Suprapubic skin (tissue), 4 donors: ENCODE measurements around the gene RAB37. TPM values are rescaled to one million over a fixed set of nuclear protein-coding genes. Genes with fewer than 3 reads are reported as not detected.

Experiments used
- DNase-seq, 2 donors: peaks; one replicate each; pipeline ENCODE4 v3.0.0-alpha.2; 2019; ENCODE audit warnings: low spot score in 2 of 2
- H3K27ac ChIP-seq: fragments of 200-600 bp; sonication (generic); one replicate; pipeline ENCODE4 v1.5.1; 2019
- H3K27me3 ChIP-seq: fragments of 200-600 bp; sonication (generic); one replicate; pipeline ENCODE4 v1.5.1; 2019
- H3K36me3 ChIP-seq: fragments of 200-600 bp; sonication (generic); one replicate; pipeline ENCODE4 v1.5.1; 2019
- H3K4me1 ChIP-seq: fragments of 200-600 bp; sonication (generic); one replicate; pipeline ENCODE4 v1.5.1; 2019
- H3K4me3 ChIP-seq: fragments of 200-600 bp; sonication (generic); one replicate; pipeline ENCODE4 v1.5.1; 2019; ENCODE audit warnings: mild to moderate bottlenecking
- H3K9me3 ChIP-seq: fragments of 200-600 bp; sonication (generic); one replicate; pipeline ENCODE4 v1.5.1; 2019
- EP300 ChIP-seq: sonication (generic); formaldehyde crosslinking; IDR thresholded peaks from one replicate; pipeline ENCODE4 v1.6.1; 2017; ENCODE audit warnings: antibody characterized with exemption
- POLR2A ChIP-seq, 2 donors: fragments of 450-650 bp; IDR thresholded peaks; one replicate each; pipeline ENCODE4 v1.6.1; 2017; ENCODE audit warnings: antibody characterized with exemption in 2 of 2, mild to moderate bottlenecking in 2 of 2, moderate library complexity in 2 of 2
- POLR2AphosphoS5 ChIP-seq, 3 donors: sonication (generic); formaldehyde crosslinking; IDR thresholded peaks; one replicate each; pipeline ENCODE4 v1.6.1; 2017; ENCODE audit warnings: antibody characterized with exemption in 3 of 3
- WGBS: methylation state at CpG from one replicate; pipeline ENCODE4 v1.1.5; 2018; 5-methylcytosine and 5-hydroxymethylcytosine counted together
- total RNA-seq, 4 donors: library from RNA; depleted of rRNA; stranded (reverse); fragments of >200 nt; gene quantifications; one replicate each; pipeline ENCODE4 v1.1.0, GENCODE V29; 2016
- TF ChIP-seq, protein P1 (sequence below), 2 donors: fragments of 200-600 bp in 1 of 2; fragments of 450-650 bp in 1 of 2; sonication (generic) in 1 of 2; IDR thresholded peaks; one replicate each; pipeline ENCODE4 v1.5.1; 2016 to 2019; ENCODE audit warnings: antibody characterized with exemption in 2 of 2, mild to moderate bottlenecking in 1 of 2, moderate library complexity in 1 of 2

The RAB37 gene
- total RNA-seq, 4 donors from 2014 or later = 0.32 to 0.38 TPM; not detected in 2

DNA sequence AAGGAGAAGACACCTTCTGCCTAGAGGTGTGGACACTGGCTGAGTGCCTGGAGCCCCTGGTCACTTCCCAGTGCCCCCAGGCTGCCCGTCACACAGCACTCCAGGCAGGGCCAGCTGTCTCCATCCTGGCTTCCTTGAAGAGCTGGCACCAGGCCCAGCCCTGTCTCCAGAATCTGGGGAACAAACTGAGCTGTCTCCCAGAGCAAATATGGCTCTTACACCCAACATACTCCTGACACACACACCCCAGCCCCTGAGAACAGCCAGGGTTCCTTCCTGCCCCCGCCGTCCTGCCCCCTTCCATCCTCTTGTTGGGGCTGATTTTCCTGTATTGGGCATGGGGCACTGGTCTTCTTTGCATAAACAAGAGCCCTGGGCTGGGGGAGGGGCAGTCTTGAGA is 20.4 kb downstream of the RAB37 start:
- Histone ChIP-seq H3K27ac (peak overlapping the region; percentile 78), H3K4me3 (peak overlapping the region; percentile 28), H3K4me1 (peaks cover 72% of the 10 kb centered on the region), H3K36me3 (peaks cover 2% of the 10 kb centered on the region), H3K27me3 (no peaks in the 10 kb centered on the region), H3K9me3 (no peaks in the 10 kb centered on the region)
- DNase-seq = no peak
- 83% methylated on average over 2 of the region's 3 CpGs for WGBS
- no peak for TF ChIP-seq POLR2A (IDR thresholded peaks at IDR 0.05)
- TF ChIP-seq, protein P1, sequence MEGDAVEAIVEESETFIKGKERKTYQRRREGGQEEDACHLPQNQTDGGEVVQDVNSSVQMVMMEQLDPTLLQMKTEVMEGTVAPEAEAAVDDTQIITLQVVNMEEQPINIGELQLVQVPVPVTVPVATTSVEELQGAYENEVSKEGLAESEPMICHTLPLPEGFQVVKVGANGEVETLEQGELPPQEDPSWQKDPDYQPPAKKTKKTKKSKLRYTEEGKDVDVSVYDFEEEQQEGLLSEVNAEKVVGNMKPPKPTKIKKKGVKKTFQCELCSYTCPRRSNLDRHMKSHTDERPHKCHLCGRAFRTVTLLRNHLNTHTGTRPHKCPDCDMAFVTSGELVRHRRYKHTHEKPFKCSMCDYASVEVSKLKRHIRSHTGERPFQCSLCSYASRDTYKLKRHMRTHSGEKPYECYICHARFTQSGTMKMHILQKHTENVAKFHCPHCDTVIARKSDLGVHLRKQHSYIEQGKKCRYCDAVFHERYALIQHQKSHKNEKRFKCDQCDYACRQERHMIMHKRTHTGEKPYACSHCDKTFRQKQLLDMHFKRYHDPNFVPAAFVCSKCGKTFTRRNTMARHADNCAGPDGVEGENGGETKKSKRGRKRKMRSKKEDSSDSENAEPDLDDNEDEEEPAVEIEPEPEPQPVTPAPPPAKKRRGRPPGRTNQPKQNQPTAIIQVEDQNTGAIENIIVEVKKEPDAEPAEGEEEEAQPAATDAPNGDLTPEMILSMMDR (IDR thresholded peaks at IDR 0.05) = no peak
- TF ChIP-seq POLR2AphosphoS5 (IDR thresholded peaks at IDR 0.05) = no peak
- TF ChIP-seq EP300 = no peak

DNA sequence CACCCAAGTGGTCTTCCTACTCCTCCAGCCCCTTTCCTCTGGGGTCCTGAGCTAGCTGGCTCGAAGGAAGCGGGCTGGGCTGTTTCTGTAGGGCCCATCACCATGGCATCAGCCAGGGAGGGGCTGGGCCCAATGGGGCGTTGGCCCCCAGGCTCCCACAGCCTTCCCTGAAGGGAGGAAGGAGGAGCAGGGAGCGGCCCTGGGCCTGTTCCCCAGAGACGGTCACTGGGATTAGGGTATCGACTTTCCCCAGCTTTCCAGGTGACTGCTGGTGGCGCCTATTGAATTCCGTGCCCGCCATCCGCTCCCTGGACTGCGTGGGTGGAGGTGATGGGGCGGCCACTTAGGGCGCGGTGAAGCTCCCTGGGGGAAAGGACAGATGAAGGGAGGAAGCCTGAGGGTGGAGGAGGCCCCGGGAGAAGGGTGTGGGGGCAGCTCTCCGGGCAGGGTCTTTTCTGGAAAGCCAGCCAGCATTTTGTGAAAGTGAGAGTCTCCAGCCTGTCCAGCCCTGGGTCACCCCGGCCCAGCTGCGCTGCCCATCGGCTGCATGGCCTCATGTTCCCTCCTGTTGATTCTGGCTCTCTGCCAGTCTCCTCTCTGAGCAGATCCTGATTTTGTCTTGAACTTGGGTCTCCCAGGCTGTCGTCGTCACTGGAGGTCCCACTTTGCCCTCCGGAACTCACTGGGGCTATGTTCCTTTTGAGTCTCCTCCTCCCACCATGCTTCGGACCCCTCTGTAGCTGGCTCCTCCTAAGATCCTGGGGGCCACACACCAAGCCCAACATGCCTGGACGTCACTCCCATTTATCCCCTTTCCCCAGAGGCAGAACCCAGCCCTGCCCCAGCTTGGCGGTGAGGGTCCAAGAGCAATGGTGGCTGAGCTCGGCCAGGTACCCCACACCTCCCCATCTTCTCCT is 21.1 kb downstream of the RAB37 start:
- no peaks in the 10 kb centered on the region for H3K27me3 ChIP-seq
- peak overlapping the region; percentile 78 for H3K27ac ChIP-seq
- peaks cover 69% of the 10 kb centered on the region for H3K4me1 ChIP-seq
- WGBS = 26% methylated on average over 16 of the region's 26 CpGs
- no peak for DNase-seq
- peak overlapping the region; percentile 28 for H3K4me3 ChIP-seq
- H3K36me3 ChIP-seq = peaks cover 2% of the 10 kb centered on the region
- H3K9me3 ChIP-seq = no peaks in the 10 kb centered on the region
- TF ChIP-seq, protein P1 (IDR thresholded peaks at IDR 0.05) = no peak
- TF ChIP-seq EP300 (no peak), POLR2A (IDR thresholded peaks at IDR 0.05) (no peak), POLR2AphosphoS5 (IDR thresholded peaks at IDR 0.05) (no peak)

DNA sequence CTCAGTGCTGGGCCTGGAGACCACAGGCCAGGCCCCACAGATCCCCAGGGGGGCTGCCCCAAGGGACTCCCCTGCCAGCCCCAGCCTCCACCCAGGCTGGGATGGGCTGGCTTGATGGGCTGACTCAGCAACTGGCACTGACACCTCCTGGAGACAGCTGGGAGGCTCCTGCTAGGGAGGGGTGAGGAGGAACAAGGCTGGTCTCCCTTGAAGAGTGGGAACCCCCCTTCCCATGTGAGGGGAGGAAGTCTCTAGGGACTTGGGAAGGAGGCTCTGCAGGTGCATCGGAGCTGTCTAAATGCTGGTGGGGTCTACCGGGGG is 21.8 kb downstream of the RAB37 start:
- DNase-seq = no peak
- H3K4me3 ChIP-seq = peak overlapping the region; percentile 28
- no peaks in the 10 kb centered on the region for H3K9me3 ChIP-seq
- no peak for TF ChIP-seq POLR2A (IDR thresholded peaks at IDR 0.05)
- TF ChIP-seq EP300 = no peak
- no peak for TF ChIP-seq POLR2AphosphoS5 (IDR thresholded peaks at IDR 0.05)
- TF ChIP-seq, protein P1 (IDR thresholded peaks at IDR 0.05) = no peak
- H3K36me3 ChIP-seq = peaks cover 5% of the 10 kb centered on the region
- H3K27ac ChIP-seq = peak overlapping the region; percentile 78
- peaks cover 72% of the 10 kb centered on the region for H3K4me1 ChIP-seq
- no peaks in the 10 kb centered on the region for H3K27me3 ChIP-seq
- no CpG with 5 or more reads among the region's 2 CpGs for WGBS

DNA sequence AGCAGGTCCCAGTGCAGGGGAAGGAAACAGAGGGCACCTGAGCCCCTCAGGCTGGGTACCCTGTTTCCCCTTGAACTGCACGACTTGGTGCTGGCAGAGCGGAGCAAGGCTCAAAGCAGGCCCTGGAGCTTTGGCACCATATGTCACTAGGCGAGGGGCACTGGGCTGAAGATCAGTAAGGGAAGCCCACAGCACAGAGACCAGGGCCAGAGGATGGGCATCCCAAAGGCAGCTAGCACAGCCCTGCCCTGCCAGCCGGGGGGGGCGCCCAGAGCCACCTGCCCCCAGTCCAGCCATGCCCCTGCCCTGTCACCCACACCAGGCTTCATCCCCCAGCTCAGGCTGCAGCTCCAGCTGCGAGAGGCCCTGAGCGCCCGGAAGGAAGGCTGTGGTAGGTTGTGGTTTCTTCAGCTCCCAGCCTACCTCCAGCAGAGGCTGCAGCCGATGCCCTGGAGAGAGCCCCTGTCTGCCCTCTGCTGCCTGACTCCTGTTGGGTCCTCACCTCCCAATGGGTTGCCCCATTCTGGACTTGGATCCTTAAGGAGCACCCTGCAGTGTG is 22.3 kb downstream of the RAB37 start:
- Histone ChIP-seq H3K4me1 (peaks cover 75% of the 10 kb centered on the region), H3K9me3 (no peaks in the 10 kb centered on the region), H3K4me3 (peak overlapping the region; percentile 28), H3K27ac (peak overlapping the region; percentile 78), H3K27me3 (no peaks in the 10 kb centered on the region), H3K36me3 (peaks cover 5% of the 10 kb centered on the region)
- TF ChIP-seq, protein P1 (IDR thresholded peaks at IDR 0.05) = no peak
- TF ChIP-seq POLR2A (IDR thresholded peaks at IDR 0.05) = no peak
- no peak for TF ChIP-seq POLR2AphosphoS5 (IDR thresholded peaks at IDR 0.05)
- TF ChIP-seq EP300 = no peak
- DNase-seq = no peak
- 37% methylated on average over 7 of the region's 9 CpGs for WGBS

DNA sequence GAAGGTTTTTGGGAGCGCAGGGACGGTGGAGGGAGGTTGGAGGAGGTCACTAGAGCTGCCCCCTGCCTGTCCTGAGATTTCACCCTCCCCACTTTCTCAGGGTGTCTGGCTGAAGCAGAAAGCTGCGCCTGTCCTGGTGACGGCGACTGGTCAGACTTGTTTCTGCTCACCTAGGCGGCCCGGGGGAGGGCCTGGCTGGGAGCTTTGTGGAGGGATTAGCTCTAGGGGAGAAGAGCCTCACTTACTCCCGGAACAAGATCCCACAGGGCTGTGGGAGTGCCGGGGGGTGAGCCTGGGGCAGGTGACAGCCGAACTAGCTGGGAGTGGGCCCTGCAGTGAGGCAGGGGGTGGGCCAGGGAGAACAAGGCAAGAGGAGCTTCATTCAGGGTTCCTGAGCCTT is 22.9 kb downstream of the RAB37 start:
- no peaks in the 10 kb centered on the region for H3K9me3 ChIP-seq
- H3K27ac ChIP-seq = peak overlapping the region; percentile 78
- TF ChIP-seq, protein P1 (IDR thresholded peaks at IDR 0.05) = no peak
- no peak for TF ChIP-seq POLR2A (IDR thresholded peaks at IDR 0.05)
- DNase-seq = no peak
- 53% methylated on average over 9 of the region's 10 CpGs for whole genome bisulfite sequencing
- peaks cover 5% of the 10 kb centered on the region for H3K36me3 ChIP-seq
- H3K27me3 ChIP-seq = no peaks in the 10 kb centered on the region
- peak overlapping the region; percentile 28 for H3K4me3 ChIP-seq
- peaks cover 69% of the 10 kb centered on the region for H3K4me1 ChIP-seq
